Brain microvascular endothelial cell (primary cell): ENCODE measurements around the gene TAS2R41.

Source experiments
- DNase-seq: peaks from one replicate; pipeline ENCODE4 v3.0.0-alpha.2; 2020
- H3K27ac ChIP-seq: fragments of 250-450 bp; sonication (Bioruptor Pico); 2 replicates; pipeline ENCODE4 v1.5.1; 2020; ENCODE audit warnings: mild to moderate bottlenecking, moderate library complexity
- H3K27me3 ChIP-seq: fragments of 250-450 bp; sonication (Bioruptor Pico); replicated peaks from 2 replicates; pipeline ENCODE4 v1.5.1; 2020; ENCODE audit warnings: mild to moderate bottlenecking
- H3K36me3 ChIP-seq: fragments of 250-450 bp; sonication (Bioruptor Pico); replicated peaks from 2 replicates; pipeline ENCODE4 v1.5.1; 2020; ENCODE audit warnings: mild to moderate bottlenecking
- H3K4me3 ChIP-seq: 2 replicates; pipeline ENCODE4 v1.5.1; 2011; ENCODE audit warnings: low read depth, mild to moderate bottlenecking, control low read depth, low read length, moderate library complexity
- in situ Hi-C: cut with HindIII; loops from 2 replicates; pipeline ENCODE4 v1.10.0; 2017; ENCODE audit warnings: low sequenced_read_pairs, low pct_ligation_motif_present
- TF ChIP-seq, protein P1 (sequence below): IDR thresholded peaks from 2 replicates; pipeline ENCODE4 v1.5.1; 2011; ENCODE audit warnings: low read depth, mild to moderate bottlenecking, moderate library complexity, low read length, control low read depth, inconsistent platforms; ENCODE audit errors: missing control alignments

Gene TAS2R41

GRCh38 chr7:143514487-143514886, 36.8 kb downstream of the TAS2R41 start:
- no peak overlapping the region for H3K27ac ChIP-seq
- H3K27me3 ChIP-seq: no peaks in the 10 kb centered on the region
- in situ Hi-C loops: no loop called here
- no peak for DNase-seq
- no peak overlapping the region for H3K4me3 ChIP-seq
- TF ChIP-seq, protein P1, sequence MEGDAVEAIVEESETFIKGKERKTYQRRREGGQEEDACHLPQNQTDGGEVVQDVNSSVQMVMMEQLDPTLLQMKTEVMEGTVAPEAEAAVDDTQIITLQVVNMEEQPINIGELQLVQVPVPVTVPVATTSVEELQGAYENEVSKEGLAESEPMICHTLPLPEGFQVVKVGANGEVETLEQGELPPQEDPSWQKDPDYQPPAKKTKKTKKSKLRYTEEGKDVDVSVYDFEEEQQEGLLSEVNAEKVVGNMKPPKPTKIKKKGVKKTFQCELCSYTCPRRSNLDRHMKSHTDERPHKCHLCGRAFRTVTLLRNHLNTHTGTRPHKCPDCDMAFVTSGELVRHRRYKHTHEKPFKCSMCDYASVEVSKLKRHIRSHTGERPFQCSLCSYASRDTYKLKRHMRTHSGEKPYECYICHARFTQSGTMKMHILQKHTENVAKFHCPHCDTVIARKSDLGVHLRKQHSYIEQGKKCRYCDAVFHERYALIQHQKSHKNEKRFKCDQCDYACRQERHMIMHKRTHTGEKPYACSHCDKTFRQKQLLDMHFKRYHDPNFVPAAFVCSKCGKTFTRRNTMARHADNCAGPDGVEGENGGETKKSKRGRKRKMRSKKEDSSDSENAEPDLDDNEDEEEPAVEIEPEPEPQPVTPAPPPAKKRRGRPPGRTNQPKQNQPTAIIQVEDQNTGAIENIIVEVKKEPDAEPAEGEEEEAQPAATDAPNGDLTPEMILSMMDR: no peak
- no peaks in the 10 kb centered on the region for H3K36me3 ChIP-seq

GRCh38 chr7:143514995-143515735, 37.5 kb downstream of the TAS2R41 start:
- peak; percentile 42 for DNase-seq
- in situ Hi-C loops: no loop called here
- TF ChIP-seq, protein P1: no peak
- Histone ChIP-seq H3K27ac (no peak overlapping the region), H3K36me3 (no peaks in the 10 kb centered on the region), H3K27me3 (no peaks in the 10 kb centered on the region), H3K4me3 (no peak overlapping the region)

DNA sequence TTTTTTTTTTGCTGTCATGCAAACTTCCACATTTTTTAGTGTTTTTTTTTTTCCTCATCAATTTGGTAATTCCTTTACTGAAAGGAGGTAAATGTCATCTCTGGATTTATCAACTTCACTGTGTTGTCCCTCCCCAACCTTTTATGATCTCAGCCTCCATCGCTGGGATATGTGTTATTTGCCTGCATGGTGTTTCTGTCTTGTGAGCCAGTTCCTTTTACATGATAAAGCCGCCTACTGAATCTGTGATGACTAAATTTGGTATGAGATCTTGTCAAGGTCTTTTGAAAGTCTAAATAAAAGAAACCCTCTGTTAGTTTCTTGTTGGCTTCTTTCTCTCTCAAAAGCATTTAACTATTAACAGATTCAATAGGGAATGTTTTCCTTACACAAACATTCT, 39.3 kb downstream of the TAS2R41 start:
- no peaks in the 10 kb centered on the region for H3K27me3 ChIP-seq
- H3K36me3 ChIP-seq: no peaks in the 10 kb centered on the region
- in situ Hi-C loops: no loop called here
- no peak overlapping the region for H3K4me3 ChIP-seq
- DNase-seq: no peak
- H3K27ac ChIP-seq: no peak overlapping the region
- TF ChIP-seq, protein P1: no peak

DNA sequence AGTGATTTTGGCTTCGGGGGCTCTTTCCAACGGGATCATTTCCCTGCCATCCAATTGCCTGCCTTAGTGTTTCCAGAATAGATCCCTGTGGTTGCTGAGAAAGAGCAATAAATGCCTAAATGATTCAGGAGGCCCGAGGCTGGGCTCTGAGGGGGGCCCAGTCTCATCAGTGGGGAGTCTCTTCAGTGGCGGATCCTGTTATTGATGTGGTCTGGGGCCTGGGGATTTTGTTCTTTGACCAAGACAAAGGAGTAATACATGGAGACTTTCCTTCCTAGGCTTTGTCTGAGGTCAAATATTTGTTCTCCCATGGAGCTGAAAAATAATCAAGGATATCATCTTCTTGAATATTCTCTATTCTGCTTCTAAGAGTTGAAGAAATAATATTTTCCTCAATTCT, 40.8 kb downstream of the TAS2R41 start:
- Histone ChIP-seq H3K27ac (no peak overlapping the region), H3K27me3 (no peaks in the 10 kb centered on the region), H3K36me3 (no peaks in the 10 kb centered on the region), H3K4me3 (no peak overlapping the region)
- no peak for DNase-seq
- TF ChIP-seq, protein P1: no peak
- in situ Hi-C loops: no loop called here

DNA sequence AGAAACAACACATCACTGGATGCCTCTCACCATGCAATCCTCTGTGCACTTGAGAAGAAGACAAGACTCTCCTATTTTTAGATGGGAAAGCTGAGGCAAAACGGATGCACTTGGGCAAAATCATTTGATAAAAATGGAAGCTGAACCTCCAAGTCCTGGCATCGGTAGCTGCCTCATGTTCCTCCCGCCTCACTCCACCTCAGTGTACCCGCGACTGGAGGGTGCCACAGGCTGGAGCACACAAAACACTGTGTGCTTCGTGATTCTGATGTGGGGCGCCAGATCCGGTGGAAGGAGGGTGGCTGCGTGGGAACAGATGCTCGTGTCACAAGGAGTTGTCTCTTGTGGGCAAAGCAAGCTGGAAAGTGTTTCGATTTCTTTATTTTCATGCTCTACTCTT, 41.3 kb downstream of the TAS2R41 start:
- Histone ChIP-seq H3K27me3 (no peaks in the 10 kb centered on the region), H3K27ac (peak overlapping the region; percentile 52), H3K4me3 (peak overlapping the region; percentile 5), H3K36me3 (no peaks in the 10 kb centered on the region)
- in situ Hi-C loops: no loop called here
- no peak for DNase-seq
- TF ChIP-seq, protein P1: no peak
